OCI-LY3 (cell line): Measurements from ENCODE around the gene TARS1.

Experiments used
- EZH2phosphoT487 ChIP-seq: fragments of 200-600 bp; shearing (Covaris generic); IDR thresholded peaks from 2 replicates; pipeline ENCODE4 v1.6.1; 2018; ENCODE audit warnings: antibody characterized with exemption, mixed run types, low read depth
- TF ChIP-seq, protein P1 (sequence below): fragments of 200-600, 300-600 bp; sonication (generic); IDR thresholded peaks from 2 replicates; pipeline ENCODE4 v1.5.1; 2014; ENCODE audit warnings: antibody characterized with exemption, low read length, low read depth

DNA sequence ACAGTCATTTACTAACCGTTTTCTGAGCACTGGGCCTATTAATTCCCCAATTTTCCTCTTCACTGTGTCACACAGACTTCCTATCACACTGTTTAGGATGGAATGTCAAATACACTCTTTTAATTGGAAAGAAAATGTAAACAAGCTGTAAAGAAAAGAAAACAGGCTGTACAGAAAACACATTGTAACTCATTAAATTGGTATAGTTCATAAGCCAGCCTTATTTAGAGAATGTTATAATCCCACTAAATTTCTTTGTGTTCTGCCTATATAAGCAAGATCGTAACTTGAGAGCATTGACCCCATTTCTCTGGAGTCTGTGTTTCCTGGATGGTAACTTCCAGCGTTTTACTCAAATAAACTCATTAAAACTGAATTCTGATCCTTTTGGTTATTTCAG is 46.5 kb downstream of the TARS1 start:
- TF ChIP-seq, protein P1, sequence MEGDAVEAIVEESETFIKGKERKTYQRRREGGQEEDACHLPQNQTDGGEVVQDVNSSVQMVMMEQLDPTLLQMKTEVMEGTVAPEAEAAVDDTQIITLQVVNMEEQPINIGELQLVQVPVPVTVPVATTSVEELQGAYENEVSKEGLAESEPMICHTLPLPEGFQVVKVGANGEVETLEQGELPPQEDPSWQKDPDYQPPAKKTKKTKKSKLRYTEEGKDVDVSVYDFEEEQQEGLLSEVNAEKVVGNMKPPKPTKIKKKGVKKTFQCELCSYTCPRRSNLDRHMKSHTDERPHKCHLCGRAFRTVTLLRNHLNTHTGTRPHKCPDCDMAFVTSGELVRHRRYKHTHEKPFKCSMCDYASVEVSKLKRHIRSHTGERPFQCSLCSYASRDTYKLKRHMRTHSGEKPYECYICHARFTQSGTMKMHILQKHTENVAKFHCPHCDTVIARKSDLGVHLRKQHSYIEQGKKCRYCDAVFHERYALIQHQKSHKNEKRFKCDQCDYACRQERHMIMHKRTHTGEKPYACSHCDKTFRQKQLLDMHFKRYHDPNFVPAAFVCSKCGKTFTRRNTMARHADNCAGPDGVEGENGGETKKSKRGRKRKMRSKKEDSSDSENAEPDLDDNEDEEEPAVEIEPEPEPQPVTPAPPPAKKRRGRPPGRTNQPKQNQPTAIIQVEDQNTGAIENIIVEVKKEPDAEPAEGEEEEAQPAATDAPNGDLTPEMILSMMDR, result no peak
- no peak for TF ChIP-seq EZH2phosphoT487
